ENCODE measurements around the gene INTS6L.

The INTS6L gene

GRCh38 chrX:135520553-135521404 is at the start of gene INTS6L:
Gene INTS6L (plus strand): TSS chrX:135520660. CDS start chrX:135520993, 333 bp downstream.
- intact Hi-C loops (cut with DNase I), result no loop called here

GRCh38 chrX:135476378-135476777 is 44.1 kb upstream of the INTS6L start:
- intact Hi-C loops (cut with DNase I), result no loop called here
- no peak for DNase-seq

More at GRCh38 chrX:135520553-135521404, at the start of gene INTS6L:
- DNase-seq, result peak; percentile 70 to 96 (median 89)

- intact Hi-C loops (cut with DNase I), result no loop called here
These were observed 42.9 kb upstream of the INTS6L start for GRCh38 chrX:135477576-135477975.

GRCh38 chrX:135480076-135480475 is 40.4 kb upstream of the INTS6L start:
- intact Hi-C loops (cut with DNase I), result no loop called here
- DNase-seq, result no peak

More at GRCh38 chrX:135477576-135477975, 42.9 kb upstream of the INTS6L start:
- DNase-seq, result peak; percentile 21 to 85 (median 65)

GRCh38 chrX:135481696-135482179 is 38.7 kb upstream of the INTS6L start:
- no peak for DNase-seq
- intact Hi-C loops (cut with DNase I), result no loop called here

GRCh38 chrX:135484641-135485289 is 35.7 kb upstream of the INTS6L start:
- intact Hi-C loops (cut with DNase I), result no loop called here
- peak in 21 of 42 donors; percentile 1 to 45 (median 18) for DNase-seq

GRCh38 chrX:135489542-135489941 is 30.9 kb upstream of the INTS6L start:
- intact Hi-C loops (cut with DNase I), result no loop called here
- no peak for DNase-seq

- DNase-seq, result no peak
- intact Hi-C loops (cut with DNase I), result no loop called here
These were observed 29.4 kb upstream of the INTS6L start for GRCh38 chrX:135490979-135491514.

GRCh38 chrX:135494453-135494852 is 26.0 kb upstream of the INTS6L start:
- DNase-seq, result no peak
- intact Hi-C loops (cut with DNase I), result no loop called here

- no peak for DNase-seq
- intact Hi-C loops (cut with DNase I), result no loop called here
These were observed 22.7 kb upstream of the INTS6L start for GRCh38 chrX:135497736-135498135.

- intact Hi-C loops (cut with DNase I), result no loop called here
These were observed 22.2 kb upstream of the INTS6L start for GRCh38 chrX:135498236-135498635.

GRCh38 chrX:135505351-135505750 is 15.1 kb upstream of the INTS6L start:
- no peak for DNase-seq
- intact Hi-C loops (cut with DNase I), result no loop called here

More at GRCh38 chrX:135498236-135498635, 22.2 kb upstream of the INTS6L start:
- no peak for DNase-seq

- no peak for DNase-seq
- intact Hi-C loops (cut with DNase I), result no loop called here
These were observed 10.6 kb upstream of the INTS6L start for GRCh38 chrX:135509885-135510284.

GRCh38 chrX:135512508-135513129 is 7.8 kb upstream of the INTS6L start:
- intact Hi-C loops (cut with DNase I), result no loop called here
- no peak for DNase-seq

GRCh38 chrX:135513130-135513515 is 7.3 kb upstream of the INTS6L start:
- no peak for DNase-seq
- intact Hi-C loops (cut with DNase I), result no loop called here

- no peak for DNase-seq
- intact Hi-C loops (cut with DNase I), result no loop called here
These were observed 4.1 kb upstream of the INTS6L start for GRCh38 chrX:135516376-135516775.

GRCh38 chrX:135518161-135518560 is 2.3 kb upstream of the INTS6L start:
- intact Hi-C loops (cut with DNase I), result no loop called here
- no peak for DNase-seq

GRCh38 chrX:135520022-135520552 is 373 bp upstream of the INTS6L start:
- intact Hi-C loops (cut with DNase I), result no loop called here
- DNase-seq, result no peak

- intact Hi-C loops (cut with DNase I), result no loop called here
- DNase-seq, result peak; percentile 59 to 92 (median 80)
These were observed 1.1 kb downstream of the INTS6L start for GRCh38 chrX:135521405-135522131.

Measured in head of caudate nucleus (tissue), 42 donors.